GM18867 (cell line): Measurements from ENCODE around the gene ARHGAP19.
"Not testable (repeated sequence)": the region's sequence is repeated elsewhere in the genome, so short reads cannot be mapped to it uniquely, and the experiment has no call there.

Source experiments
- ATAC-seq: cut with Tn5 transposase; IDR thresholded peaks from one replicate; pipeline ENCODE4 v1.9.1; 2021; ENCODE audit warnings: mild to moderate bottlenecking, moderate library complexity; ENCODE audit not compliant: unreplicated experiment

ARHGAP19 gene

GRCh38 chr10:97290576-97291356 lies 1.7 kb downstream of the ARHGAP19 start:
- not testable (repeated sequence) for ATAC-seq

- not testable (repeated sequence) for ATAC-seq
Observed at GRCh38 chr10:97290076-97290475, 2.4 kb downstream of the ARHGAP19 start.

GRCh38 chr10:97280783-97281182 lies 11.7 kb downstream of the ARHGAP19 start:
- ATAC-seq = no peak

GRCh38 chr10:97279121-97279815 lies 13.2 kb downstream of the ARHGAP19 start:
- no peak for ATAC-seq

- ATAC-seq = no peak
Observed at GRCh38 chr10:97278491-97278989, 13.9 kb downstream of the ARHGAP19 start.

- ATAC-seq = no peak
Observed at GRCh38 chr10:97277551-97277950, 14.9 kb downstream of the ARHGAP19 start.

- no peak for ATAC-seq
Observed at GRCh38 chr10:97274828-97275227, 17.6 kb downstream of the ARHGAP19 start.

GRCh38 chr10:97273700-97274099 lies 18.7 kb downstream of the ARHGAP19 start:
- no peak for ATAC-seq

- no peak for ATAC-seq
Observed at GRCh38 chr10:97270523-97271154, 21.8 kb downstream of the ARHGAP19 start.

GRCh38 chr10:97267671-97268070 lies 24.8 kb downstream of the ARHGAP19 start:
- ATAC-seq = no peak

- not testable (repeated sequence) for ATAC-seq
Observed at GRCh38 chr10:97265095-97265494, 27.3 kb downstream of the ARHGAP19 start.

- no peak for ATAC-seq
Observed at GRCh38 chr10:97263971-97264370, 28.5 kb downstream of the ARHGAP19 start.

GRCh38 chr10:97261656-97262055 lies 30.8 kb downstream of the ARHGAP19 start:
- ATAC-seq = no peak

GRCh38 chr10:97261183-97261582 lies 31.3 kb downstream of the ARHGAP19 start:
- no peak for ATAC-seq

- no peak for ATAC-seq
Observed at GRCh38 chr10:97259119-97259518, 33.3 kb downstream of the ARHGAP19 start.

- no peak for ATAC-seq
Observed at GRCh38 chr10:97256356-97256755, 36.1 kb downstream of the ARHGAP19 start.

GRCh38 chr10:97255512-97256293 lies 36.7 kb downstream of the ARHGAP19 start:
- no peak for ATAC-seq

- ATAC-seq = no peak
Observed at GRCh38 chr10:97254694-97255093, 37.7 kb downstream of the ARHGAP19 start.

- no peak for ATAC-seq
Observed at GRCh38 chr10:97250952-97251351, 41.5 kb downstream of the ARHGAP19 start.

GRCh38 chr10:97243836-97244235 lies 48.6 kb downstream of the ARHGAP19 start:
- no peak for ATAC-seq

- ATAC-seq = no peak
Observed at GRCh38 chr10:97238855-97239254, 53.6 kb downstream of the ARHGAP19 start.
